HL-60/S4 (cell line): Measurements from ENCODE around the gene MFSD6L.
"Not testable (repeated sequence)": the region's sequence is repeated elsewhere in the genome, so short reads cannot be mapped to it uniquely, and the experiment has no call there.

Experiments
- in situ Hi-C: fragments of 300-500 bp; cut with MboI; formaldehyde crosslinking; loops from 2 replicates; pipeline ENCODE4 v1.14.3; 2022; ENCODE audit warnings: low sequenced_read_pairs

Gene MFSD6L

DNA sequence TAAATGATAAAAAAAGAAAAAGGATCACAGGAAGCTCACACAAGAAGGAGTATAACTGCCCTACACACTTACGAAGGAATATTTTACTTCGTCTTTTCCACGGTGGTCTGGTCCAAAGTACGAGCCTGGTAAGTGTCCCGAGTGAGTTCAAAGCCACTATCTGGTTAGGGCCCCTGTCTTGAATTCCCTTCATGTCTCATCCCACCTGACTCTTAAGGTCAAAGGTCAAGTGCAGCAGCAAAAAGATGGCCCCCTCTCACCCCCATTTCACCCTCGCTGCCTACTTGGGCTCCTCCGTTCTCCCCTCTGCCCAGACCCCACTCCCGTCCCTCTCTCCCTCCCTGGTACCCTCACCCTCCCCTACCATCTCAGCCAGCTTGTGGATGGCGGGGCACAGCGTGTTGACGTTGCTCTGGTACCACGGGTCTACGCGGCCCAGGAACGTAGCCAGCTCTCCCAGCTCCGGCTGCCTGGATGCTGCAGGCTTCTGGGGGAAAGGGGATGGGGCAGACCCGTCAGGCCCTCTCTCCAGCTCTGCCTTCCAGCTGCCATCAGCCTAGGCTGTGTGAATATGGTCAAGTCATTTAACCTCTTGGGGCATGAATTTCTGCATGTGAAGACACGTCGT, 27.8 kb upstream of the MFSD6L start:
- in situ Hi-C loops = no loop called here

DNA sequence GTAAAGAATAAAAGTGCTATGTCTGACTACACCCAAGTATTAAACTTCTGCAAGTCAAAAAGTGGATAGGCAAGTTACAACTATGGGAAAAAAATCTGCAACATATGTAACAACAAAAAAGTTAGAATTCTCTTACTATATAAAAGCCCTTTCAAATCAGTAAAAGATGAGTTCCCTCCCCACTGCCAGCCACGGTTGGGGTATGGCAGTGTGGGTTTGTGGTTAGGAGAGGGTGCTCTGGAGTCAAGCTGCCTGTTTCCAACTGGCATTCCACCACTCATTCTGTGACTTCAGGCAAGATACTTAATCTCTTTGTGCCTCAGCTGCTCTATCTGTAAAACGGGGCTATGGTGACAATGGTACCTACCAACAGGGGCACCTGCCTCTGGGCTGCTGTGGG, 26.6 kb upstream of the MFSD6L start:
- in situ Hi-C loops = no loop called here

DNA sequence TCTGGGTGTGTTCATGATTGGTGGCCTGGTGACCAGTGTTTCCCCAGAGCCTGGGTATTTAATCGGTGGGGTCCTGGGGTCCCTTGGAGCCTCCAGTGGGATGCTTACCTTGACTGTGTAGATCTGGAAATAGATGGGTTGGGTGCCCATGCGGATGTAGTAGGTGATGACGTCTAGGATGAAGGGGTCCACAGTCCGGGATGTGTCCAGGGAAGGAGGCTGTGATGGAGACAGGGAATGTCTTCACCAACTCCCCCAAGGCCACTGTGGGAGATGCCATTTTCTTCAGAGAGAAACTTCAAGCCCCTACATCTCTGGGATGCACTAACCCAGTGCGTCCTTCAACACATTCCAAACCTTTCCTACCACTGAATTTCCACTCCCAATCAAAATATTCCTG, 24.1 kb upstream of the MFSD6L start:
- in situ Hi-C loops = no loop called here

DNA sequence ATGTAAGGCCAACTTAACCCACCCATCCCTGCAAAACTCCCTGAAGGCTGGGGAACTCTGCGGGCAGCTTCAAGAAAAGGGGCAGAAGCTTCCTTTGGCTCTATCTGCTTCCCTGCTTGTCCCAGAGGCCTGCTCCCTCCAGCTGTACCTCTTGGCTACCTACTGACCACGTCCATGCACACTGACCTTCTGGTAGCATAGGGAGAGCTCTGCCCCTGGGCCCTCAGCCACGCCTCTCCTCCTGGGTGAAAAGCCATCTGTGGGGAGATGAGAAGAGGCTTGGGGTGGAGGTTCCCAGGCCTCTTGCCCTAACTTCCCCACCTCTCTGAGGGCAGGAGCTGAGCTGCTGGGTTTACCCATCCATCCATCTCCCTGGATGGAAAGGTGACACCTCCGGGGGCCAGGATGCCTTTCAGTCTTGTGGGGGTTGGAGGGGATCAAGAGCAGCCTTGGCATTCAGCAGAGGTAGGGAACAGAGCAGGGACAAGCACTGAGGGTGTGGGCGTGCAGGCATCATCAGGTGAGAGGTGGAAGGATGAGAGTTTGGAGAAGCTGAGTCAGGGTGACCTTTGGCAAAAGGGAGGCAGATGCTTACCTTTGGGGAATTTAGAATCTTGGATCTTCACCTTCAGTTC, 23.4 kb upstream of the MFSD6L start:
- in situ Hi-C loops = no loop called here

DNA sequence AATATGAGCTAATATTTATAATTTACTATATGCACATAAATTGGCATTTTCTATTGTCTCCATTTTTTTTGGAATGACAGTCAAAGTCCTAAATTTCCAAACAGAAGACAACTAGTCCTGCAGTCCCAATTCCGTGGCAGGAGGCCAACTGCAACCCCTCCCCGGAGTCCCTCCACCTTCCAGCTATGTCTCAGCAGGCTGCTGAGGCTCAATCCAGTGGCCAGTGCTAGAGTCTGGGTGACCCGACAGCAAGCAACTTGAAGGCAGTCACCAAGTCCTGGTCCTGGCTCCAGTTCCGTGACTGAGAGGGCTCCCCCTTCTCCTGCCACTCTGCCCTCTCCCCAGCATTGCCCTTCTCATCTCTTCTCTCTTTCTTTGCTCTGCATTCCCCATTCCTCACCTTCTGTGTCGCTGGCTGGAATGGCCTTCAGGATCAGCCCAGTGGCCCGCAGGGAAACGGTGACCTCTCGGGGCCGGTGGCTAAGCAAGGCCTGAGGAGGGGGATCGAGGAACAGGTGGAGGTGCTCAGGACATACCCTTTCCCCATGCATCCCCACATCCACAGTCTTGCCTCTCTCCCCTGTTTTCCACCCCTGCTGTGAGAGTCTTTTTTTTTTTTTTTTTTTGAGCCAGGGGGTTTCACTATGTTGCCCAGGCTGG, 22.4 kb upstream of the MFSD6L start:
- in situ Hi-C loops = no loop called here

DNA sequence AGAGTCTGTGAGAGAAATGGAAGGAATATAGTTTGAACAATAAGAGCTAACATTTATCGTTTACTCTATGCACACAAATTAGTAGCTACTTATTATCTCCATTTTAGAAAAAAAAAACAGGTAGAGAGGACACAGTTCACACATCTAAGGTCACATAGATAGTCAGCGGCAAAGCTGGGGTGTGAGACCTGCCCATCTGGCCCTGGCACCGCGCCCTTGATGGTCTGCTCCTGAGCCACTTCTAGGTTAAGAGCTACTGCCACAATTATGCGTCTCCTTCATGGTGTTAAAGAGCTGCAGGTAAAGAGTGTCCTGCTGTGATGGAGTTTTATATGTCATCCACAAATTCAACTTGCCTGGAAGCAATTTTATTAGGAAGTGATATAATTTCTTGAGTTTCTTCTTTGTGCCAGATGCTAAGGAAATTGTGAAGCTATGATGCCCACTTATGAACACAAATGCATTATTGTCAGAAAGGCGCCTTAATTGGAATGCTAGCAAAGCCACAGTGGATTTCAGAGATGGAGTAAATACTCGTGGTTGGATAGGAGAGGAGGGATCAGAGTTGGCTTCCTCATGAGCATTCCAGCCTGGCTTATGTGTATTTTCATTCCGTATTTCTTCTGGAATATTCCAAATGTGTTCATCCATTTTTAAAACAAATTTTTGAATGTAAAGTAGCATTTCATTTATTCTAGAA, 21.3 kb upstream of the MFSD6L start:
- in situ Hi-C loops = no loop called here

DNA sequence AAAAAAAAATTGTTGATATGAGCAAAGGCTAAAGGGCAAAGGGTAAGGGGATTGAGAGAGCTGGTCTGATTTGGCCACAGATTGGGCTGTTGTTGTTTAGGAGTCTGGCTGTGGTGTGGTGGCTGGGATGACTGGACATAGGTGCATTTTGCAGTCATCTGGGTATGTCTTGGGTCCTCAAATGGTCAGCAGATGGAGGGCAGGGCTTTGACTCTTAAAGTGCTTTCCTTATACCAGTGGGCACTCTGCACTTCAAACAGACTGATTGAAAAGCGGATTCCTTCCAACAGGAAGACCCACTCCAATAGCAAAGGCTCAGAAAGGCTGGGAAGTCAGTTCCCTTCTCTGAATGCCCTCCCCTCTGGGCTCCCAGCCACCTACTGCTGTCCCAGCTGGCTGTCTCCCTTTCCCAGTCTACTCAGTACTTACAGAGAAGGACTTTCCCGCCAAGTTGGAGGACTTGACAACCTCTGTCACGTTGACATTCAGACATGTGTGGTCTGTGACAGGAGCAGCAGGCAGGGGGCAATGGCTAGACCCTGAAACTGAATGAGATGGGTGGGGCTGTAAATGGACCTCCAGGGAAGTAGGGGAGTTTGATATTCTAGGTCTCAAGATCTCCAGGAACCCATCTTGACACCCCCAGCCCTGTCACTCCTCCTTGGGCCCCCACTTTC, 19.6 kb upstream of the MFSD6L start:
- in situ Hi-C loops = no loop called here

DNA sequence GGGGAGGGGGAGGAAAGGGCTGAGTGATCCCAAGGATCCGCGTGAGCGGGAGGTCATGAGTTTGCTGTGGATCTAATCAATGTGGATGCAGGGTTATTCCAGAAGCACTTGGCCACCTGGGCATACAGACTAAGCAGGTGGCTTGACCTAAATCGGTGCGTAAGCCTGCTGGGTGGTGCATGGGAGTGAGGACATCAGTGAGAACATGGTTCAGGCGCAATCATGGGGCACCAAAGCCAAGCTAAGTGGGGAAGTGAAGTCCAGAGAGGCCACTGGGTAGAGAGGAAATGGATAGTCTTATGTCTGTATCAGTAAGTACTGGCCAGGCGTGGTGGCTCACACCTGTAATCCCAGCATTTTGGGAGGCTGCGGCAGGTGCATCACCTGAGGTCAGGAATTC, 18.9 kb upstream of the MFSD6L start:
- in situ Hi-C loops = no loop called here

DNA sequence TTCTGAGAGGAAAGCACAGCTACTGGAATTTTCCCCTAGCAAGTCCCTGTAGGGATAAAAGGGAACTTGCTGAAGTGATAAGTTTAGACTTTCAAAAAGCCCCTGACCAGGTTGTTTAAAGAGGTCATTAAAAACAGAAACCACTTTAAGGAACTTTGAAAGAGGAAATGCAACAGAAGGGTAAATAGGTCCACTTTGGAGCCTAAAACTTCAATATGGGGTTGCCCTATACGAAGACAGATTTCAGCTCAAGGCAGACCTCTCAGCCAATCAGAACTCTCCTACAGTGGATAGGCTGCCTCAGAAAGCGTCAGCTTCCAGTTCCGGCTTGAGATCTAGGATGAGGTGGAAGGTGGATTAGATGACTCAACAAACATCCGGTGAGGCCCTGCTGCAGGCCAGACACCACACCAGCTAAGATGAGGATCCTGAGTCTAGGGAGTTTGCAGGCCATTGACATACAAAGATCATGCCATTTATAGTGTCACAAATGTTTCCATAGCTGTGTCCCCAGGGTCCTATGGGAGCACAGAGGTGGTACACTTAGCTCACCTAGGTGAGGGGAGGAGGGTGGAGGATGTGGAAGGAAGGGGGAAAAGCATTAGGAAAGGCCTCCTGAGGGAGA, 7.9 kb upstream of the MFSD6L start:
- in situ Hi-C loops = no loop called here

DNA sequence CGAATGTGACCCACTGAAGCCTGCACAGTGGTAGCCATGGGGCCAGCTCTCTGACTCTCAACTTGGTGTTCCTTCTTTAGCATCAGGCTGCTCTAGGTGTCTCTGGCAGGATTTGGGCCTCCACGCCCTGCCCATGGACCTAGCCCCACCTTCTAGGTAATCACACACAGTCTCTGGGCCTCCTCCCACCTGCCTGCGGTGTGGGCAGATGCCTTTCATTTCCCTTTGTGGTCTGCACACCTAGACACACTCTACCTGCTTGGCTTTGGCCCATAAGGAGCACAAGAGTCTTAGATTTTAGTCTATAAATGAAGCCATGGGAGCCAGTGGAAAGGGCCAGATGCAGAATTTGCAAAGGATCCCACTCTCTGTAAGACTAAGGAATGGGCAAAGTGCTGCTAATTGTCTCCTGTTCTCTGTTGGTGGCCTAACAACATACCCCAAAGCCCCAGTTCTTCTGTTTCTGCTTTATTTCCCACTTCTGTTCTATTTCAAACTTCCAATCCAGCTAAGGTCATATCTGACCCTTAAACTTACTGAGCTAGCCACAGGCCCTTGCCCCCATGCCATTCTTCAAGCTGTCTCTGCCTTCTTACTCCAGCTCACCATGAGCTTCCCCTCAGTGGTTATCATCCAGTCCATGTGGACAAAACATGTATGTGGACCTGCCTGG, 7.2 kb upstream of the MFSD6L start:
- in situ Hi-C loops = no loop called here

DNA sequence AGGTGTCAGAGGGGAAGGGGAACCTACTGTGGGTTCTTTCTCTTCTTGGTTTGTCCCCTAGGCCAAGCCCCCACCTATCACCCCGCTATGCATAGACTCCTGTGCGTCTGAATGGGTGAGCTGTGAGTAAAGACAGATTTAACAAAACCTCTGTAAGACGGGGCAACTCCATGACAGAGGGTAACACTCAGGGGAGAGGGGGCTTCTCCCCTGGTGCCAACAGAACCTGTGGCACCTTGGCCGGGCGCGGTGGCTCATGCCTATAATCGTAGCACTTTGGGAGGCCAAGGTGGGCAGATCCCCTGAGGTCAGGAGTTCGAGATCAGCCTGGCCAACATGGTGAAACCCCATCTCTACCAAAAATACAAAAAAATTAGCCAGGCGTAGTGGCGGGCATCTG, 6.2 kb upstream of the MFSD6L start:
- in situ Hi-C loops = not testable (repeated sequence)

DNA sequence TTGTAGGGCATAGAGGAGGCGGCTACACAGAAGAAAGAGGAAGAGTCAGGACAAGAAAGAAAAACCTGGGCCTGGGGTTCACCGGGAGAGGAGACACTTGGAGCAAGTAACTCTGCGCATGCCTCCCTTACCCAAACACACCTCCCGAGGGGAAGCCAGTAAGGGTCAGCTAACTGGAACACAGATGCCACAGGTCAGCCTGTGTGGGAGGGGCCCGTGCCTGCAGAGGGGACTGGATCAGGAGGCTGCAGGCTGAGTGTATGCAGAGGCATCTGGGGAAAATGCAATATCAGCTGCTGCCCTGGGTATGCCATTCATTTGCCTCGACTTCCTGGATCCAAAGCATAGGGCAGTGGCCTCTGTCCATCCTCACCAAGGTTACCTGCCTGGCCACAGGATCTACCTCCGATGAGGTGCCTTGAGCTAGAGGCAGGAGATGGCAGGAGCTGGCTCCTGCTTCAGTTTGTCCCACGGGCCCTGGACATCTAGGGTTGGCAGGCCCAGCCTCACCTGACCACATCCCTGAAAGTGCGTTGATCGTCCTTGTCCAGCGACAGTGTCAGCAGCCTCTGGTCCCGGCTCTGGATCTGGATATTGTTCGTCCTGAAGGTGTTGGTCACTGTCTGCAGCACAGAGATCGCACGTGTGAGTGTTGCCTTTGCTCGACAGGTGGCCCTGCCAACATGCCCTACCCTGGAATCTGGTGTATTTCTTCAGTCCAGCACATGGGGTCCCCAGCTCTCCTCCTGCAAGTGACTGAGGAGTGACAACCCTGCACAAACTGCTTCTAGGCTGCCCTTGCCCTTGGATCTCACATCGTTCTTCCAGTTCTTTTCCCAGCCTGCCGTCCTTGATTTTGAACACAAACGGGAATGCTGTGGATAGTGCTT, 4.6 kb upstream of the MFSD6L start:
- in situ Hi-C loops = no loop called here

DNA sequence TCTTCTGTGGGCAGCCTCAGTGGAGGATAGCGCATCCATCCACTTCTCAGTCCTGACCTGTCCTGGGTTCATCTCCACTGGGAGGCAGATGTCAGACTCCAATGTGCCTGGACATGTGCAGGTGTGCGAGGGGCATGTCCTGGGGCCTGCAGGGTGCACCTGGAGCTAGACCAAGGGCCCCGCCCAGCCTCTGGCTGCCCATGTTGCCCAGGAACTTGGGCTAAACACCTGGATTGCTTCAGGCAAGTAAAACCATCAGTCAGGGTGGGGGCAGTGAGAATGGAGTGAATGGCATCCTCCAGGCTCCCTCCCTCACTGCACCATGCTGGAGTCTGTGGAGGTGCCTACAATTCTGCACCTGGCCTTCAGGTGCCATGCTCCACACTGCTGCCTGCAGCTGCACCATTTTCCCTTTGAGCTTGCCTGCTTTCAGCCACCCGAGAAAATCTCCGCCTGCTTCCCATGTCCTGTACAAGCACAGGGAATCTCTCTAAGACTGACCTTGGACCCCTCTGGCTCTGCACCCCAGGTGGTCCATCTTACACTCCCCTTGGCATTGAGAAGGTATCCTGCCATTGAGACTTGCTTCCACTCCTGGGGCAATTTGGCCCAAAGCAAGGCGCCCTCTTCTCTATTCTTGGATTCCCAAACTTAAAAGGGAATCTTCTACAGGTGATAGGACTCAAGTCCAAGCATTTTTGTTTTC, 2.1 kb upstream of the MFSD6L start:
- in situ Hi-C loops = no loop called here

DNA sequence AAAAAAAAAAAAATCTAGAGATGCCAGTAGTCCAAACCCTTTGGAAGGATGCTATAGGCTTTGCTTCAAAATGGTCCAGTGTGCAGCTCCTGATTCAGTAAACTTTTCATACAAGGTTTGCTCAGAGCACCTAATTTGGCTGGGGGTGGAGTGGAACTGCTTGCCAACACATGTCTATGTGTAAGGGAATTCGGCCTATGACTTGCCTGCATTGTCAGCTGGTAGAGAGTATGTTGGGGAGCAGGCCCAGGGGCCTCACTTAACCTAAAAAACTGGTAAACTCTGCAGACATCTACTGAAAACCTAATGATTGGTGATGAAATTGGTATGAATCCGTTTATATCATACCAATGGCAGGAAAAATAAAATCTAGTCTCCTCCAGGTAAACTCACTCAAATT, 1.5 kb upstream of the MFSD6L start:
- in situ Hi-C loops = no loop called here

DNA sequence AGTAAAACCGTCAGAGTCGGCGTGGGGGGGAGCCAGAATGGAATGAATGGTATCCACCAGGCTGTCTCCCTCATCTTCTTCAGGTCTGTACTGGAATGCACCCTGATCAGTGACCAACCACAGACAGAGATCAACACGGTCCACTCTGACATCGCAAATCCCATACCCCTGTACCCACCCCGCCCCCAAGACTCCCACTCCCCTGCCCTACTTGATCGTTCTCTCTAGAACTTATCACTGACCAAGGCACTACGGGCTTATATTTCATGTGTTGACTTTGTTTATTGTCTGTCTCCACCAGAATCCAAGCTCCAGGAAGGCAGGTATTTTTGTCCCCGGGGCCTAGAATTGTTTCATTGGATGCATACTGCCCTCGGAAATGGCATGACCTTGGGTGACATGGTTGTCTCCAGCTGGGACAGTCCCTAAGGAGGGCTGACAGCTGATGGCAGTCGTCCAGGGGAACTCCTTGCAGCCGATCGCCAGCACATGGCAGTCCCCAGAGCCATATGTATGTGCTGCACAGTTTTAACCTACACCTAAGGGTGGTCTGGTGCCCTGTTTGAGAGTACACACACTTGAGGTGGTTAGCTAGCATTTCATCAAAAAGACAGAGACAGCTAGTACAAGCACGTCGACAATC, 526 bp upstream of the MFSD6L start:
- in situ Hi-C loops = no loop called here

DNA sequence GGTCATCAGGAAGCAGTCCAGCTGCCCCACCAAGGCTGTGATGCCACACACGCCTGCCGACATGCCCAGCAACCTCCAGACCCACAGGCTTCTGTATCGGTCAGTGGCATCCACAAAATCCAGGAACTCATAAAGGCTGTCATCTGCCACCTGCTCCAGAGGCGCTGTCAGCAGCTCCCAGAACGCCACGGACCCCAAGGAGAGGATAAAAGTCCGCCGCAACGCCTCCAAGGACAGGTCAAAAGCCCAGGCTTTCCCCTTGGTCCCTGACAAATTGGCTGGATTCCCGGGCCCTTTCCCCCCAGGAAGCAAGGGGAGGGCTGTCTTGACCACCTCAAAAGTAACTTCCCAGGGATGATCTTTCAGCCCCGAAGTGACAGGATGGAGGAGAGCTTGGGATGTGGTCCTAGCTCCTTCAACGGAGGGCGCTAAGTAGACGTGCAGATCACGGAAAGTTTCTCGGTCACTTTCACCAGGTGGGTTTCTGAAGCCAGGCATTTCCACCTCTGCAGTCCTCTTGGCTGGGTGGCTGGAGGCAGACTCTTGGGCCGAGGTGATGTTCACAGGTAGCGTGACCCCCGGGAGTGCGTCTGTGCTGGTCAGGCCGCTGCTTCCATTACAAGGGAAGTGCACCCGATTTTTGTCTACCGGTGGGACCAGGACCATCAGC, 854 bp downstream of the MFSD6L start:
- in situ Hi-C loops = no loop called here

DNA sequence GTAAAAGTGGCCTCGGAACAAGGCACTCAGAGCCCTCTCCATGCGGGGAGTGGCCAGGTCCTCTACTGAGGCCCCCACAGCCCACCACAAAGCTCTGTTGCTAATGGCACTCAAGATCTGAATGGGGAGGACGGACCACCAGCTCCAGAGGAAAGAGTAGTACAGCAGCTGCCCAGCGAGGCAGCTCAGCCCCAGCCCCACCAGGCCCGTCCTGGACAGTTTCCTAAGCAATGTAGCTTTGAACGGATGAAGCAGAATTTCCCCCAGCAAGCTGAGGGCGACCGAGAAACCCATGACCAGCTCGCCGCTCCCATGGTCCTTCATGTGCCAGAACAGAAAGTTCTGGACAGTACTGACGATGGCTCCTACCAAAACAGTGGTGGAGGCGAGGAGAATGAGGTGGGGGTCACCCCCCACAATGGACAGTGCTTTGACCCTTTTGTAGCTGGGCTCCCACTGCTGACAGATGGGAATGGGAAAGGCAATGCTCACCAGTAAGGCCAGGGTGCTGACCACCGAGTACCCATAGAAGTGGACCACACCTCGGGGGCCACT, 1.5 kb downstream of the MFSD6L start:
- in situ Hi-C loops = no loop called here
